Mesenchymal stem cell (in vitro differentiated cells and primary cell): ENCODE data around the gene GRB2.
"Not testable (repeated sequence)": the region's sequence is repeated elsewhere in the genome, so short reads cannot be mapped to it uniquely, and the experiment has no call there.

Experiments
- DNase-seq: peaks from one replicate; pipeline ENCODE4 v3.0.0-alpha.2; 2013
- H2AFZ ChIP-seq: one replicate; pipeline ENCODE4 v1.6.1; 2013; ENCODE audit warnings: low read depth, mild to moderate bottlenecking, control low read depth, inconsistent platforms, low read length, moderate library complexity
- H2AK5ac ChIP-seq: 2 replicates; pipeline ENCODE4 v1.6.1; 2013; ENCODE audit warnings: low read length, moderate library complexity, mild to moderate bottlenecking, inconsistent platforms; ENCODE audit not compliant: severe bottlenecking
- H2BK120ac ChIP-seq: one replicate; pipeline ENCODE4 v1.6.1; 2013; ENCODE audit warnings: low read depth, mild to moderate bottlenecking, inconsistent platforms, low read length, moderate library complexity
- H2BK12ac ChIP-seq, 2 experiments: one replicate each; pipeline ENCODE4 v1.6.1; 2013; ENCODE audit warnings: inconsistent platforms in 2 of 2, low read length in 2 of 2, mild to moderate bottlenecking in 2 of 2, moderate library complexity in 2 of 2, control low read depth in 1 of 2
- H2BK15ac ChIP-seq: one replicate; pipeline ENCODE4 v1.6.1; 2013; ENCODE audit warnings: mild to moderate bottlenecking, low read depth, inconsistent platforms; ENCODE audit not compliant: poor library complexity, severe bottlenecking
- H2BK5ac ChIP-seq: 2 replicates; pipeline ENCODE4 v1.6.1; 2013; ENCODE audit warnings: low read depth, mild to moderate bottlenecking, low read length, control low read depth, inconsistent platforms; ENCODE audit not compliant: poor library complexity, severe bottlenecking
- H3K14ac ChIP-seq, 2 experiments: one replicate each; pipeline ENCODE4 v1.6.1; 2013; ENCODE audit warnings: inconsistent platforms in 2 of 2, low read length in 2 of 2, control low read depth in 1 of 2, mild to moderate bottlenecking in 1 of 2, moderate library complexity in 1 of 2
- H3K18ac ChIP-seq, 2 experiments: one replicate each; pipeline ENCODE4 v1.6.1; 2013; ENCODE audit warnings: inconsistent platforms in 2 of 2, low read length in 2 of 2, control low read depth in 1 of 2, low read depth in 1 of 2, mild to moderate bottlenecking in 1 of 2
- H3K23ac ChIP-seq, 2 experiments: one replicate each; pipeline ENCODE4 v1.6.1; 2013; ENCODE audit warnings: inconsistent platforms in 2 of 2, low read length in 2 of 2, mild to moderate bottlenecking in 2 of 2, moderate library complexity in 2 of 2, control low read depth in 1 of 2
- H3K27ac ChIP-seq: 2 replicates; pipeline ENCODE4 v1.5.1; 2013; ENCODE audit warnings: mild to moderate bottlenecking, moderate library complexity, low read length, control low read depth, inconsistent platforms; ENCODE audit not compliant: poor library complexity, severe bottlenecking
- H3K27me3 ChIP-seq, 2 experiments: 2 replicates each; pipeline versions ENCODE4 v1.6.1 to v1.7.0; 2013; ENCODE audit warnings: low read length in 2 of 2, mild to moderate bottlenecking in 2 of 2, moderate library complexity in 2 of 2, control low read depth in 1 of 2, inconsistent platforms in 1 of 2; ENCODE audit not compliant: control insufficient read depth in 1 of 2, insufficient read depth in 1 of 2
- H3K36me3 ChIP-seq, 2 experiments: 2 replicates each; pipeline versions ENCODE4 v1.6.1 to v1.7.0; 2013; ENCODE audit warnings: low read length in 2 of 2, control low read depth in 1 of 2, inconsistent platforms in 1 of 2, low read depth in 1 of 2, mild to moderate bottlenecking in 1 of 2; ENCODE audit not compliant: insufficient read depth in 2 of 2, control insufficient read depth in 1 of 2
- H3K4ac ChIP-seq, 2 experiments: one replicate each; pipeline ENCODE4 v1.6.1; 2013; ENCODE audit warnings: inconsistent platforms in 2 of 2, low read length in 2 of 2, mild to moderate bottlenecking in 2 of 2, moderate library complexity in 2 of 2, control low read depth in 1 of 2, low read depth in 1 of 2
- H3K4me1 ChIP-seq: 2 replicates; pipeline ENCODE4 v1.6.1; 2013; ENCODE audit warnings: low read depth, low read length, control low read depth; ENCODE audit not compliant: control insufficient read depth, insufficient read depth
- H3K4me2 ChIP-seq: 2 replicates; pipeline ENCODE4 v1.6.1; 2013; ENCODE audit warnings: low read length, mild to moderate bottlenecking, inconsistent platforms; ENCODE audit not compliant: poor library complexity, severe bottlenecking
- H3K4me3 ChIP-seq, 2 experiments: 2 replicates each; pipeline versions ENCODE4 v1.5.1 to v1.7.0; 2013; ENCODE audit warnings: low read length in 2 of 2, mild to moderate bottlenecking in 2 of 2, control low read depth in 1 of 2, low read depth in 1 of 2; ENCODE audit not compliant: insufficient read depth in 1 of 2
- H3K79me1 ChIP-seq: replicated peaks from 2 replicates; pipeline ENCODE4 v1.6.1; 2013; ENCODE audit warnings: mild to moderate bottlenecking, control low read depth, low read length, inconsistent platforms; ENCODE audit not compliant: poor library complexity, severe bottlenecking
- H3K9ac ChIP-seq: 2 replicates; pipeline ENCODE4 v1.7.0; 2013; ENCODE audit warnings: mild to moderate bottlenecking, low read length, moderate library complexity
- H3K9me3 ChIP-seq: 2 replicates; pipeline ENCODE4 v1.7.0; 2013; ENCODE audit warnings: mild to moderate bottlenecking, low read length; ENCODE audit not compliant: control insufficient read depth
- H4K8ac ChIP-seq: one replicate; pipeline ENCODE4 v1.6.1; 2013; ENCODE audit warnings: inconsistent platforms, mild to moderate bottlenecking, low read length, moderate library complexity
- H4K91ac ChIP-seq: one replicate; pipeline ENCODE4 v1.6.1; 2013; ENCODE audit warnings: mild to moderate bottlenecking, low read length, inconsistent platforms
- WGBS: methylation state at CpG from one replicate; pipeline ENCODE4 v1.1.7; 2013; ENCODE audit warnings: mixed read lengths; 5-methylcytosine and 5-hydroxymethylcytosine counted together

Gene GRB2

DNA sequence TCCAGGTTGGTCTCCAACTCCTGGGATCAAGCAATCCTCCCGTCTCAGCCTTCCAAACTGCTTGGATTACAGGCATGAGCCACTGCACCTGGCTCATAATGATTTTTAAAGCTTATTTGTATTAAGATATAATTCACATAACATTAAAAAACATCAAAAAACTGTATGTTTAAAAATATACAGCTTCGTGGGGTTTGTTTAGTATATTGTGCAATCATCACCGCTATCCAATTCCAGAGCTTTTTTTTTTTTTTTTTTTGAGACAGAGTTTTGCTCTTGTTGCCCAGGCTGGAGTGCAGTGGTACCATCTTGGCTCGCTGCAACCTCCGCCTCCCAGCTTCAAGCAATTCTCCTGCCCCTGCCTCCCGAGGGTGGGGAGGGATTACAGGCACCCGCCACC is 105.2 kb downstream of the GRB2 start:
- Histone ChIP-seq H3K27me3 (no peaks in the 10 kb centered on the region), H3K18ac (no peak overlapping the region), H3K23ac (no peak overlapping the region), H2AK5ac (no peak overlapping the region), H3K4ac (no peak overlapping the region), H2BK5ac (no peak overlapping the region), H2BK12ac (no peak overlapping the region), H3K4me2 (no peak overlapping the region), H2AFZ (no peak overlapping the region), H3K27ac (no peak overlapping the region), H3K9me3 (no peaks in the 10 kb centered on the region), H3K36me3 (no peaks in the 10 kb centered on the region), H4K8ac (no peak overlapping the region), H3K4me1 (no peaks in the 10 kb centered on the region), H2BK120ac (no peak overlapping the region), H4K91ac (no peak overlapping the region), H3K4me3 (no peak overlapping the region), H3K9ac (no peak overlapping the region), H2BK15ac (no peak overlapping the region), H3K14ac (no peak overlapping the region), H3K79me1 (no peaks in the 10 kb centered on the region)
- 97% methylated on average over 4 of the region's 7 CpGs for WGBS
- DNase-seq, result no peak

DNA sequence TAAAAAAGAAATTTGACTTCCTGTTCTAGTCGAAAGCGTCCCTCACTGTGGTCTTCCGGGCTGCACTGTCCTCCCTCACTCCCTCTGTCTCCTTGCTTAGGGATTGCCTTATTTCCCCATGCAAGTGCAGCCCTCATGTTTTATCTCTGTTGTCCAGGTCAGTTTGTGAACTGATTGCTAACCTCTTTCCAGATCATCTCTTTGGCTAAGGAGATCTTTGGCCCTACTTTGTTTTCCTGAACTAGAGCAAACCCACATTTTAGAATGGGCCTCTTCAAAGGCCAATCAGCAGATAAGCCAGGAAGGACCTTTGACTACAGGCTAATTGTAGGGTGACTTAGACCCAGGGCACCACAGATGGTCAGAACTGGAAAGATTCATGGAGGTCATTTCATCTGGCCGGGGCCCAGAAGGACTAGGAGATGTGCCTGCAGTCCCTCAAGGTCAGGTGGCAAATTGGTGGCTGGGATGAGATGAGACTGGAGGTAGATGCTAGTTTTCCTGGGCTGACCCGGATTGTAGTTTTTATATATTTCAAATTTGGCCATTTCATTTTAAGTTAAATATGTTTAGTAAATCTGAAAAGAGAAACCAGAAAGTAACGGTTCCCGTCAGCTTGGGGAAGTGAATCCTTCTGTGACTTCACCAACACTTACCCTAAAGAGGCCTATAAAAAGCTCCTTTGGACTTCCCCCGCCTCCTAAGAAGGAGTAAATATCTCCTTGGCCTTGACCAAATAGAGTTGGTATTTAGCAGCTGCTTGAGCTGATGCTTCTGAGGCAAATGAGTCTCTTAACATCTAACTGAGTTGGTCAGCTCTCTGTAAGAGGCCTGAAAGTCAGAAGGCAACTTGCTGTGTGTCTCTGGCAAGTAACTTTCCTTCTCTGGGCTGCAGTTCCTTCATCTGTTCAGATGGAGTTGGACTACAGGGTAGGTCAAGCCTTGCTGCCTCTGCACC is 110.0 kb downstream of the GRB2 start:
- Histone ChIP-seq H2AFZ (no peak overlapping the region), H3K27me3 (no peaks in the 10 kb centered on the region)
- 96% methylated on average over 5 of the region's 8 CpGs for WGBS

DNA sequence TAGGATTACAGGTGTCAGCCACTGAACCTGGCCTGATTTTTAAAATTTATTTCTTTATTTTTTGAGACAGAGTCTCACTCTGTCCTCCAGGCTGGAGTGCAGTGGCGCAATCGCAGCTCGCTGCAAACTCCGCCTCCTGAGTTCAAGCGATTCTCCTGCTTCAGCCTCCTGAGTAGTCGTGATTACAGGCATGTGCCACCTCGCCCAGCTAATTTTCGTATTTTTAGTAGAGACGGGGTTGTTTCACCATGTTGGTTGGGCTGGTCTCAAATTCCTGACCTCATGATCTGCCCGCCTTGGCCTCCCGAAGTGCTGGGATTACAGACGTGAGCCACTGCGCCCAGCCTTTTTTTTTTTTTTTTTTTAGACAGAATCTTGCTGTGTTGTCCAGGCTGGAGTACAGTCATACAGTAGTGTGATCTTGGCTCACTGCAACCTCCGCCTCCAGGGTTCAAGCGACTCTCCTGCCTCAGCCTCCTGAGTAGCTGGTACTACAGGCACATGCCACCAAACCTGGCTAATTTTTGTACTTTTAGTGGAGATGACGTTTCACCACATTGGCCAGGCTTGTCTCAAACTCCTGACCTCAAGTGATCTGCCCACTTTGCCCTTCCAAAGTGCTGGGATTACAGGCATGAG is 112.5 kb downstream of the GRB2 start:
- WGBS, result 74% methylated on average over 16 of the region's 16 CpGs
- not testable (repeated sequence) for H3K18ac ChIP-seq, H4K8ac ChIP-seq, H4K91ac ChIP-seq, H3K23ac ChIP-seq, H3K79me1 ChIP-seq, H3K4ac ChIP-seq, H3K27ac ChIP-seq, H3K9me3 ChIP-seq, H3K36me3 ChIP-seq, H2AFZ ChIP-seq, H3K9ac ChIP-seq, H3K4me3 ChIP-seq, H2BK5ac ChIP-seq, H3K4me2 ChIP-seq, H3K14ac ChIP-seq, H3K4me1 ChIP-seq, H2BK120ac ChIP-seq, H2BK12ac ChIP-seq, H2AK5ac ChIP-seq, H2BK15ac ChIP-seq, H3K27me3 ChIP-seq, DNase-seq

More for the DNA sequence above, 110.0 kb downstream of the GRB2 start:
- Histone ChIP-seq H3K9me3 (no peaks in the 10 kb centered on the region), H3K4ac (no peak overlapping the region), H3K79me1 (no peaks in the 10 kb centered on the region), H2AK5ac (no peak overlapping the region), H3K27ac (no peak overlapping the region), H4K91ac (no peak overlapping the region), H3K14ac (no peak overlapping the region), H3K18ac (no peak overlapping the region), H3K9ac (no peak overlapping the region), H3K4me2 (no peak overlapping the region), H2BK5ac (no peak overlapping the region), H3K36me3 (no peaks in the 10 kb centered on the region), H2BK12ac (no peak overlapping the region), H2BK120ac (no peak overlapping the region), H3K4me3 (no peak overlapping the region), H4K8ac (no peak overlapping the region), H2BK15ac (no peak overlapping the region), H3K23ac (no peak overlapping the region), H3K4me1 (no peaks in the 10 kb centered on the region)
- no peak for DNase-seq

DNA sequence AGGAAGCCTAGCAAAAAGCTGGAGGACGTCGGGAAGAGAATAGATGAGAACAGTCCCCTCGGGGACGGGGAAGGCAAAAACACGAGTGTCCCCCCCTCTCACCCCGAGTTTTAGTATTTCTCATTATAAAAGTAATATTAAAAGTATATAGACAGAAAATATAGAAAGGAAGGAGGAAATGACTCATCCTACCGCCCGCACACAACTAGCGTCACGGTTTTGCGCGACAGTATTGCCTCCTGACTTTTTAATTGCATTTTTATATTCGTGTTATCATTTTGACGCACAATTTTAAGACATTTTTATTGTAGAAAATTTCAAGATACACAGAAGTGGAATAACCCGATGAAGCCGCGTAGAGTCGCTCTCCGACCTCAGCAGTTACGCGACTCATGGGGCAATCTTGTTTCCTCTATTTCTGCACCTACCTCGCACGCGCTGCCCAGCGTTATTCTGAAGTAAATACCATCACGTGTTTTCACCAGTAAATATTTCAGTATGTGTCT is 115.6 kb downstream of the GRB2 start:
- peak; percentile 72 for DNase-seq
- no peak overlapping the region for H3K23ac ChIP-seq
- H3K9me3 ChIP-seq, result no peaks in the 10 kb centered on the region
- peak overlapping the region in 1 of 2 experiments; percentile 32 for H2BK12ac ChIP-seq
- no peak overlapping the region for H2AFZ ChIP-seq
- peak overlapping the region; percentile 85 to 88 for H3K18ac ChIP-seq
- H3K27me3 ChIP-seq, result no peaks in the 10 kb centered on the region
- H3K14ac ChIP-seq, result peak overlapping the region in 1 of 2 experiments; percentile 78
- H2BK5ac ChIP-seq, result no peak overlapping the region
- H3K36me3 ChIP-seq, result peaks cover 9 to 12% of the 10 kb centered on the region in 2 experiments
- H3K4me1 ChIP-seq, result peaks cover 3% of the 10 kb centered on the region
- H3K79me1 ChIP-seq, result peaks cover 3% of the 10 kb centered on the region
- WGBS, result 30% methylated on average over 13 of the region's 26 CpGs
- H2BK15ac ChIP-seq, result peak overlapping the region; percentile 30
- no peak overlapping the region for H2AK5ac ChIP-seq
- peak overlapping the region; percentile 52 for H2BK120ac ChIP-seq
- H3K4me2 ChIP-seq, result peak overlapping the region; percentile 87
- H3K27ac ChIP-seq, result peak overlapping the region; percentile 68
- peak overlapping the region; percentile 70 to 99 for H3K4me3 ChIP-seq
- peak overlapping the region; percentile 99 for H3K9ac ChIP-seq
- peak overlapping the region; percentile 43 for H4K91ac ChIP-seq
- peak overlapping the region; percentile 97 for H4K8ac ChIP-seq
- H3K4ac ChIP-seq, result peak overlapping the region; percentile 79 to 80
